ENCODE results near the gene MAGEB16. TPM values are rescaled to one million over a fixed set of nuclear protein-coding genes. Genes with fewer than 3 reads are reported as not detected.

Gene MAGEB16
- total RNA-seq, 1 experiment from 2014 or later: not detected

- no peaks in the 10 kb centered on the region for H3K27me3 ChIP-seq (replicated peaks; ENCODE audit: control insufficient read depth, insufficient read depth, low read length)
- intact Hi-C loops (cut with micrococcal nuclease; ENCODE audit: unreplicated experiment): loop anchor here (1.0 to 5.0 kb wide), 2 partner anchors 24 to 53 kb away; no protein-coding TSS in a partner anchor
- peak overlapping the region; percentile 83 for H3K27ac Mint-ChIP-seq (ENCODE audit: unreplicated experiment)
- no peak for TF ChIP-seq CTCF (IDR thresholded peaks at IDR 0.05; ENCODE audit: insufficient read depth in 1 of 2, low read depth in 1 of 2, low read length in 1 of 2, severe bottlenecking in 1 of 2, unreplicated experiment in 1 of 2)
- CTCF ChIA-PET: no interaction called here
- no peaks in the 10 kb centered on the region for H3K9me3 ChIP-seq
- POLR2A ChIA-PET: no interaction called here
- no peaks in the 10 kb centered on the region for H3K9me3 Mint-ChIP-seq (ENCODE audit: unreplicated experiment)
- H3K36me3 Mint-ChIP-seq (ENCODE audit: insufficient read depth, unreplicated experiment): no peaks in the 10 kb centered on the region
- no peak overlapping the region for H3K4me3 ChIP-seq (ENCODE audit: low read depth, low read length)
- H3K27me3 Mint-ChIP-seq (ENCODE audit: insufficient read depth, unreplicated experiment): no peaks in the 10 kb centered on the region
- DNase-seq: peak; percentile 36 to 57
- BruUV-seq (replicated peaks): no TSS peak
- H3K4me1 Mint-ChIP-seq (ENCODE audit: low read depth, unreplicated experiment): peaks cover 11% of the 10 kb centered on the region
- peaks cover 35% of the 10 kb centered on the region for H3K4me1 ChIP-seq
- H3K36me3 ChIP-seq (ENCODE audit: control insufficient read depth, insufficient read depth, low read length): no peaks in the 10 kb centered on the region
- H3K4me3 Mint-ChIP-seq (ENCODE audit: unreplicated experiment): no peak overlapping the region
Observed at GRCh38 chrX:35809781-35810180, 11.6 kb downstream of the MAGEB16 start.

GRCh38 chrX:35819241-35819640 is 21.1 kb downstream of the MAGEB16 start:
- no peak for DNase-seq
- Mint-ChIP-seq H3K9me3 (ENCODE audit: unreplicated experiment) (no peaks in the 10 kb centered on the region), H3K27ac (ENCODE audit: unreplicated experiment) (no peak overlapping the region), H3K4me3 (ENCODE audit: unreplicated experiment) (no peak overlapping the region), H3K36me3 (ENCODE audit: insufficient read depth, unreplicated experiment) (no peaks in the 10 kb centered on the region), H3K27me3 (ENCODE audit: insufficient read depth, unreplicated experiment) (no peaks in the 10 kb centered on the region), H3K4me1 (ENCODE audit: low read depth, unreplicated experiment) (peaks cover 12% of the 10 kb centered on the region)
- CTCF ChIA-PET: no interaction called here
- Histone ChIP-seq H3K27me3 (replicated peaks; ENCODE audit: control insufficient read depth, insufficient read depth, low read length) (no peaks in the 10 kb centered on the region), H3K36me3 (ENCODE audit: control insufficient read depth, insufficient read depth, low read length) (no peaks in the 10 kb centered on the region), H3K4me3 (ENCODE audit: low read depth, low read length) (no peak overlapping the region), H3K4me1 (no peaks in the 10 kb centered on the region), H3K9me3 (no peaks in the 10 kb centered on the region)
- no peak for TF ChIP-seq CTCF (IDR thresholded peaks at IDR 0.05; ENCODE audit: insufficient read depth in 1 of 2, low read depth in 1 of 2, low read length in 1 of 2, severe bottlenecking in 1 of 2, unreplicated experiment in 1 of 2)
- no TSS peak for BruUV-seq (replicated peaks)
- POLR2A ChIA-PET: no interaction called here
- intact Hi-C loops (cut with micrococcal nuclease; ENCODE audit: unreplicated experiment): no loop called here

- ChIA-PET POLR2A (no interaction called here), CTCF (no interaction called here)
- Mint-ChIP-seq H3K9me3 (ENCODE audit: unreplicated experiment) (no peaks in the 10 kb centered on the region), H3K36me3 (ENCODE audit: insufficient read depth, unreplicated experiment) (no peaks in the 10 kb centered on the region), H3K27ac (ENCODE audit: unreplicated experiment) (no peak overlapping the region), H3K4me1 (ENCODE audit: low read depth, unreplicated experiment) (no peaks in the 10 kb centered on the region), H3K4me3 (ENCODE audit: unreplicated experiment) (no peak overlapping the region), H3K27me3 (ENCODE audit: insufficient read depth, unreplicated experiment) (no peaks in the 10 kb centered on the region)
- H3K9me3 ChIP-seq: no peaks in the 10 kb centered on the region
- no peaks in the 10 kb centered on the region for H3K27me3 ChIP-seq (replicated peaks; ENCODE audit: control insufficient read depth, insufficient read depth, low read length)
- BruUV-seq (replicated peaks): no TSS peak
- peaks cover 8% of the 10 kb centered on the region for H3K4me1 ChIP-seq
- no peaks in the 10 kb centered on the region for H3K36me3 ChIP-seq (ENCODE audit: control insufficient read depth, insufficient read depth, low read length)
- no peak for TF ChIP-seq CTCF (IDR thresholded peaks at IDR 0.05; ENCODE audit: insufficient read depth in 1 of 2, low read depth in 1 of 2, low read length in 1 of 2, severe bottlenecking in 1 of 2, unreplicated experiment in 1 of 2)
- DNase-seq: peak in 1 of 2 experiments; percentile 29
- intact Hi-C loops (cut with micrococcal nuclease; ENCODE audit: unreplicated experiment): no loop called here
- H3K4me3 ChIP-seq (ENCODE audit: low read depth, low read length): no peak overlapping the region
Observed at GRCh38 chrX:35826503-35826902, 28.4 kb downstream of the MAGEB16 start.
